IMR-90 (cell line): Measurements from ENCODE around the gene EGLN1. TPM values are rescaled to one million over a fixed set of nuclear protein-coding genes. Genes with fewer than 3 reads are reported as not detected.

Source experiments
- ATAC-seq: fragments of 200-7000 bp; cut with Tn5 transposase; 2 replicates; pipeline ENCODE4 v1.9.1; 2020; ENCODE audit warnings: low read depth, mild to moderate bottlenecking, moderate library complexity
- BruUV-seq: library from RNA; stranded (reverse); fragments of 400-500 nt; replicated peaks from 2 replicates; lab custom pipeline; 2021; lab: Mats Ljungman, UMichigan
- CTCF ChIA-PET: fragments of 300-600 bp; formaldehyde crosslinking; extraction: SDS; loops from one replicate; lab custom pipeline; 2021; ENCODE audit warnings: antibody characterized with exemption; lab: Yijun Ruan, JAX
- POLR2A ChIA-PET: fragments of 300-600 bp; sonication (Branson Sonifier 250); formaldehyde crosslinking; loops from one replicate; lab custom pipeline; 2022; ENCODE audit warnings: antibody characterized with exemption; ENCODE audit not compliant: unreplicated experiment; lab: Charles Lee
- DNase-seq: peaks from one replicate; pipeline ENCODE4 v3.0.0; 2013
- H2AFZ ChIP-seq: replicated peaks from 2 replicates; pipeline ENCODE3; 2013; ENCODE audit warnings: low read length, mild to moderate bottlenecking; ENCODE audit not compliant: poor library complexity
- H2AK5ac ChIP-seq: 2 replicates; pipeline ENCODE4 v1.6.1; 2013; ENCODE audit warnings: low read depth, low read length, inconsistent platforms
- H2AK9ac ChIP-seq: replicated peaks from 2 replicates; pipeline ENCODE3; 2013; ENCODE audit warnings: mild to moderate bottlenecking, low read depth, low read length, moderate library complexity; ENCODE audit not compliant: poor library complexity
- H2BK120ac ChIP-seq: 2 replicates; pipeline ENCODE4 v1.6.1; 2013; ENCODE audit warnings: low read depth, low read length, inconsistent platforms
- H2BK15ac ChIP-seq: 3 replicates; pipeline ENCODE4 v1.6.1; 2013; ENCODE audit warnings: low read depth, low read length, inconsistent platforms
- H2BK20ac ChIP-seq: 2 replicates; pipeline ENCODE4 v1.6.1; 2013; ENCODE audit warnings: low read depth, mild to moderate bottlenecking, inconsistent platforms, low read length, moderate library complexity
- H2BK5ac ChIP-seq: 2 replicates; pipeline ENCODE4 v1.6.1; 2013; ENCODE audit warnings: mild to moderate bottlenecking, low read depth, low read length, inconsistent platforms; ENCODE audit not compliant: poor library complexity, severe bottlenecking
- H3K14ac ChIP-seq: replicated peaks from 2 replicates; pipeline ENCODE4 v1.6.1; 2013; ENCODE audit warnings: low read depth, low read length, inconsistent platforms
- H3K18ac ChIP-seq: 2 replicates; pipeline ENCODE4 v1.6.1; 2013; ENCODE audit warnings: low read depth, low read length, control low read depth
- H3K23ac ChIP-seq: 2 replicates; pipeline ENCODE4 v1.6.1; 2013; ENCODE audit warnings: low read depth, low read length, inconsistent platforms
- H3K27ac ChIP-seq: 2 replicates; pipeline ENCODE4 v1.5.1; 2013; ENCODE audit warnings: mild to moderate bottlenecking, control low read depth, low read length; ENCODE audit not compliant: insufficient read depth
- H3K27me3 ChIP-seq: 2 replicates; pipeline ENCODE4 v1.6.1; 2013; ENCODE audit warnings: low read length; ENCODE audit not compliant: control insufficient read depth, insufficient read depth
- H3K36me3 ChIP-seq: 2 replicates; pipeline ENCODE4 v1.6.1; 2013; ENCODE audit warnings: low read length, mixed read lengths; ENCODE audit not compliant: control insufficient read depth, insufficient read depth
- H3K4ac ChIP-seq: 2 replicates; pipeline ENCODE4 v1.6.1; 2013; ENCODE audit warnings: low read depth, low read length, inconsistent platforms
- H3K4me1 ChIP-seq: 2 replicates; pipeline ENCODE4 v1.6.1; 2013; ENCODE audit warnings: low read length, mixed read lengths; ENCODE audit not compliant: control insufficient read depth, insufficient read depth
- H3K4me2 ChIP-seq: 2 replicates; pipeline ENCODE4 v1.6.1; 2013; ENCODE audit warnings: low read depth, mild to moderate bottlenecking, control low read depth, low read length, moderate library complexity
- H3K4me3 ChIP-seq: 2 replicates; pipeline ENCODE4 v1.5.1; 2013; ENCODE audit warnings: low read depth, mild to moderate bottlenecking, control low read depth, low read length, moderate library complexity; ENCODE audit not compliant: insufficient read depth
- H3K56ac ChIP-seq: 2 replicates; pipeline ENCODE4 v1.6.1; 2013; ENCODE audit warnings: low read length, inconsistent platforms; ENCODE audit not compliant: insufficient read depth; ENCODE audit errors: extremely low read depth
- H3K79me1 ChIP-seq, 2 experiments: 2 replicates each; pipeline ENCODE4 v1.6.1; 2013; ENCODE audit warnings: low read length in 2 of 2, inconsistent platforms in 1 of 2, low read depth in 1 of 2
- H3K9ac ChIP-seq: 2 replicates; pipeline ENCODE4 v1.6.1; 2013; ENCODE audit warnings: low read depth, low read length, control low read depth
- H3K9me1 ChIP-seq: 2 replicates; pipeline ENCODE4 v1.6.1; 2013; ENCODE audit warnings: low read length, inconsistent platforms; ENCODE audit not compliant: insufficient read depth
- H3K9me3 ChIP-seq: 2 replicates; pipeline ENCODE4 v1.6.1; 2013; ENCODE audit warnings: low read length; ENCODE audit not compliant: control insufficient read depth, insufficient read depth
- H4K20me1 ChIP-seq: 2 replicates; pipeline ENCODE4 v1.6.1; 2013; ENCODE audit warnings: low read length, inconsistent platforms; ENCODE audit not compliant: insufficient read depth
- H4K5ac ChIP-seq: 2 replicates; pipeline ENCODE4 v1.6.1; 2013; ENCODE audit warnings: mild to moderate bottlenecking, low read depth, low read length, control low read depth
- H4K8ac ChIP-seq, 2 experiments: 2 replicates each; pipeline ENCODE4 v1.6.1; 2013; ENCODE audit warnings: low read depth in 2 of 2, low read length in 2 of 2, control low read depth in 1 of 2, inconsistent platforms in 1 of 2
- H4K91ac ChIP-seq: 2 replicates; pipeline ENCODE4 v1.6.1; 2013; ENCODE audit warnings: low read depth, low read length, inconsistent platforms; ENCODE audit not compliant: insufficient read depth
- CEBPB ChIP-seq: IDR thresholded peaks from 2 replicates; pipeline ENCODE4 v1.6.1; 2012; ENCODE audit warnings: low read depth, low read length, improper control_type of control experiment
- CTCF ChIP-seq: conservative IDR thresholded peaks from 2 replicates; pipeline ENCODE4 v1.5.1; 2012; ENCODE audit warnings: mild to moderate bottlenecking, low read depth, low read length, improper control_type of control experiment
- ELK1 ChIP-seq: fragments of 150-350 bp; IDR thresholded peaks from 2 replicates; pipeline ENCODE4 v1.6.1; 2016; ENCODE audit warnings: low read depth, mild to moderate bottlenecking, low read length, moderate library complexity, borderline replicate concordance
- MAFK ChIP-seq: IDR thresholded peaks from 2 replicates; pipeline ENCODE4 v1.6.1; 2012; ENCODE audit warnings: low read depth, low read length, improper control_type of control experiment
- MXI1 ChIP-seq: IDR thresholded peaks from 2 replicates; pipeline ENCODE4 v1.6.1; 2012; ENCODE audit warnings: low read depth, mild to moderate bottlenecking, low read length, moderate library complexity, borderline replicate concordance
- RAD21 ChIP-seq: IDR thresholded peaks from 2 replicates; pipeline ENCODE4 v1.6.1; 2012; ENCODE audit warnings: low read length, improper control_type of control experiment
- RCOR1 ChIP-seq: IDR thresholded peaks from 2 replicates; pipeline ENCODE4 v1.6.1; 2012; ENCODE audit warnings: mild to moderate bottlenecking, low read length, improper control_type of control experiment; ENCODE audit not compliant: insufficient replicate concordance
- RFX5 ChIP-seq: IDR thresholded peaks from 2 replicates; pipeline ENCODE4 v1.8.0; 2012; ENCODE audit warnings: low read depth, mild to moderate bottlenecking, low read length, moderate library complexity
- USF2 ChIP-seq: fragments of 150-350 bp; IDR thresholded peaks from 2 replicates; pipeline ENCODE4 v1.6.1; 2017; ENCODE audit warnings: mild to moderate bottlenecking, antibody characterized with exemption, low read length, low read depth
- WGBS, 2 experiments: methylation state at CpG; one replicate each; pipeline versions ENCODE4 v1.1.5 to v1.1.7; 2013; ENCODE audit warnings: missing lambda C conversion rate in 2 of 2; ENCODE audit not compliant: insufficient read length in 1 of 2; ENCODE audit errors: extremely low coverage in 2 of 2; 5-methylcytosine and 5-hydroxymethylcytosine counted together
- dilution Hi-C: fragments of 300-500 bp; cut with HindIII; formaldehyde crosslinking; loops from one replicate; pipeline ENCODE4 v1.14.3; 2018; ENCODE audit warnings: low sequenced_read_pairs; ENCODE audit not compliant: unreplicated experiment
- in situ Hi-C: fragments of 300-500 bp; cut with MboI; formaldehyde crosslinking; loops from 3 replicates; pipeline ENCODE4 v1.14.3; 2019; ENCODE audit warnings: low sequenced_read_pairs, inconsistent platforms, mixed read lengths
- intact Hi-C: fragments of 100-400 bp; cut with micrococcal nuclease; formaldehyde crosslinking; loops from 2 replicates; pipeline ENCODE4 v1.10.0; 2022
- polyA plus RNA-seq, 3 experiments: library from polyadenylated mRNA; depleted of rRNA; stranded (reverse); fragments of >200 nt; gene quantifications; 2 replicates each; pipeline ENCODE4 v1.2.3, GENCODE V29; 2012; ENCODE audit warnings: low replicate concordance in 1 of 3
- total RNA-seq: library from RNA; depleted of rRNA; stranded (reverse); fragments of >200 nt; gene quantifications from 2 replicates; pipeline ENCODE4 v1.2.3, GENCODE V29; 2012

EGLN1 gene
- total and polyA plus RNA-seq, 2 of the 4 experiments (the other 2 are of a cell fraction) = 25.7 to 26.9 TPM

GRCh38 chr1:231329483-231329882, 92.6 kb downstream of the EGLN1 start:
- Histone ChIP-seq H3K4me1 (no peaks in the 10 kb centered on the region), H3K9ac (no peak overlapping the region), H2AFZ (no peak overlapping the region), H3K14ac (no peak overlapping the region), H2BK20ac (no peak overlapping the region), H2BK5ac (no peak overlapping the region), H4K5ac (no peak overlapping the region), H3K79me1 (peaks cover 4 to 17% of the 10 kb centered on the region in 2 experiments; a peak in 2 of 4 replicates), H4K8ac (no peak overlapping the region), H3K18ac (no peak overlapping the region), H3K23ac (no peak overlapping the region), H4K91ac (no peak overlapping the region), H3K56ac (no peak overlapping the region), H3K4me2 (no peak overlapping the region), H3K4ac (no peak overlapping the region), H3K4me3 (no peak overlapping the region), H3K27me3 (no peaks in the 10 kb centered on the region), H3K9me3 (no peaks in the 10 kb centered on the region), H2BK15ac (no peak overlapping the region), H3K27ac (no peak overlapping the region), H2AK9ac (no peak overlapping the region), H2AK5ac (no peak overlapping the region), H3K9me1 (no peaks in the 10 kb centered on the region), H4K20me1 (peaks cover 19% of the 10 kb centered on the region; the same call in 1 of the 2 replicates), H2BK120ac (no peak overlapping the region), H3K36me3 (no peaks in the 10 kb centered on the region)
- WGBS, 2 experiments = no CpG with 5 or more reads among the region's 7 CpGs
- DNase-seq = no peak
- POLR2A ChIA-PET = no interaction called here
- ATAC-seq = no peak
- no TSS peak for BruUV-seq
- intact Hi-C loops (no loop called here), in situ Hi-C loops (no loop called here), dilution Hi-C loops (no loop called here)
- no peak for TF ChIP-seq CTCF
- no peak for TF ChIP-seq RCOR1
- TF ChIP-seq RAD21 = no peak
- no peak for TF ChIP-seq CEBPB
- TF ChIP-seq RFX5 = no peak
- no peak for TF ChIP-seq MXI1
- TF ChIP-seq ELK1 = no peak
- TF ChIP-seq MAFK = no peak
- no peak for TF ChIP-seq USF2
- CTCF ChIA-PET = interaction anchor here (0.7 kb wide), 1 partner anchor 8 kb away, joined by 3 read pairs; the partner anchor contains the start of gene EXOC8
